GM23338 (cell line): ENCODE results near the gene ZNF747. TPM values are rescaled to one million over a fixed set of nuclear protein-coding genes. Genes with fewer than 3 reads are reported as not detected.

Experiments
- ATAC-seq: fragments of 200-7000 bp; cut with Tn5 transposase; 3 replicates; pipeline ENCODE4 v1.9.1; 2020
- DNase-seq: peaks from one replicate; pipeline ENCODE4 v3.0.0-alpha.2; 2015; ENCODE audit warnings: low spot score
- H2AFZ ChIP-seq: fragments of 200-600 bp; sonication (generic); 2 replicates; pipeline ENCODE4 v1.8.0; 2016; ENCODE audit warnings: antibody characterized with exemption, mild to moderate bottlenecking, moderate library complexity
- H3F3A ChIP-seq: fragments of 200-600 bp; sonication (generic); replicated peaks from 2 replicates; pipeline ENCODE4 v1.8.0; 2017; ENCODE audit warnings: antibody characterized with exemption, mixed run types, low read depth
- H3K27ac ChIP-seq: fragments of 200-600 bp; sonication (generic); 2 replicates; pipeline ENCODE4 v1.6.1; 2016; ENCODE audit warnings: low read depth
- H3K27me3 ChIP-seq: fragments of 200-600 bp; sonication (generic); 2 replicates; pipeline ENCODE4 v1.8.0; 2016; ENCODE audit warnings: mild to moderate bottlenecking, mixed run types, moderate library complexity; ENCODE audit not compliant: insufficient read depth
- H3K36me3 ChIP-seq: fragments of 200-600 bp; sonication (generic); 2 replicates; pipeline ENCODE4 v1.8.0; 2016; ENCODE audit warnings: mild to moderate bottlenecking; ENCODE audit not compliant: insufficient read depth
- H3K4me1 ChIP-seq: fragments of 200-600 bp; sonication (generic); 2 replicates; pipeline ENCODE4 v1.8.0; 2016; ENCODE audit warnings: mild to moderate bottlenecking, moderate library complexity; ENCODE audit not compliant: insufficient read depth
- H3K4me2 ChIP-seq: fragments of 200-600 bp; sonication (generic); 2 replicates; pipeline ENCODE4 v1.7.1; 2017; ENCODE audit warnings: mixed run types
- H3K4me3 ChIP-seq: fragments of 200-600 bp; sonication (generic); 2 replicates; pipeline ENCODE4 v1.6.1; 2016; ENCODE audit warnings: mixed run types
- H3K79me2 ChIP-seq: fragments of 200-600 bp; sonication (generic); replicated peaks from 2 replicates; pipeline ENCODE4 v1.8.0; 2017; ENCODE audit warnings: mild to moderate bottlenecking; ENCODE audit not compliant: insufficient read depth
- H3K9me2 ChIP-seq: fragments of 200-600 bp; sonication (generic); 2 replicates; pipeline ENCODE4 v1.8.0; 2017; ENCODE audit not compliant: insufficient read depth
- H4K20me1 ChIP-seq: fragments of 200-600 bp; sonication (generic); replicated peaks from 2 replicates; pipeline ENCODE4 v1.8.0; 2017; ENCODE audit warnings: mild to moderate bottlenecking; ENCODE audit not compliant: insufficient read depth
- H3K27ac Mint-ChIP-seq: 2 replicates; pipeline ENCODE4 v1.8.0; 2020; ENCODE audit warnings: inconsistent platforms, mild to moderate bottlenecking, moderate library complexity, mixed read lengths
- H3K27me3 Mint-ChIP-seq: 3 replicates; pipeline ENCODE4 v1.8.0; 2022; ENCODE audit warnings: low read depth, mild to moderate bottlenecking, moderate library complexity, mixed read lengths, inconsistent platforms; ENCODE audit not compliant: insufficient read depth, poor library complexity
- H3K36me3 Mint-ChIP-seq: 3 replicates; pipeline ENCODE4 v1.8.0; 2021; ENCODE audit warnings: low read depth, mild to moderate bottlenecking, inconsistent platforms, moderate library complexity, mixed read lengths
- H3K4me1 Mint-ChIP-seq: 3 replicates; pipeline ENCODE4 v1.8.0; 2020; ENCODE audit warnings: mild to moderate bottlenecking, inconsistent platforms, mixed read lengths
- H3K4me3 Mint-ChIP-seq: 3 replicates; pipeline ENCODE4 v1.8.0; 2021; ENCODE audit warnings: moderate library complexity, mild to moderate bottlenecking, inconsistent platforms, mixed read lengths
- H3K9me3 Mint-ChIP-seq: 3 replicates; pipeline ENCODE4 v1.8.0; 2020; ENCODE audit warnings: moderate library complexity, mild to moderate bottlenecking, inconsistent platforms, mixed read lengths
- CREB1 ChIP-seq: fragments of 250-450 bp; sonication (Bioruptor Pico); IDR thresholded peaks from 2 replicates; pipeline ENCODE4 v1.5.0; 2020; ENCODE audit warnings: low read depth, mild to moderate bottlenecking, moderate library complexity
- CTCF ChIP-seq, 2 experiments: fragments of 200-600 bp in 1 of 2; sonication (generic) in 1 of 2; conservative IDR thresholded peaks; 2 replicates each; pipeline versions ENCODE4 v1.5.1 to v1.6.1; 2016 to 2017; ENCODE audit warnings: antibody characterized with exemption in 2 of 2, low read depth in 2 of 2, mild to moderate bottlenecking in 2 of 2, moderate library complexity in 1 of 2
- ETS1 ChIP-seq: IDR thresholded peaks from 2 replicates; pipeline ENCODE4 v1.6.1; 2016; ENCODE audit warnings: antibody characterized with exemption
- EZH2 ChIP-seq: fragments of 200-600 bp; sonication (generic); IDR thresholded peaks from one replicate; pipeline ENCODE4 v1.8.0; 2017; ENCODE audit warnings: antibody characterized with exemption, mild to moderate bottlenecking, low read depth; ENCODE audit not compliant: unreplicated experiment
- EZH2phosphoT487 ChIP-seq: fragments of 200-600 bp; sonication (generic); IDR thresholded peaks from one replicate; pipeline ENCODE4 v1.8.1; 2018; ENCODE audit warnings: antibody characterized with exemption; ENCODE audit not compliant: unreplicated experiment
- REST ChIP-seq: IDR thresholded peaks from one replicate; pipeline ENCODE4 v1.6.1; 2018; ENCODE audit warnings: antibody characterized with exemption; ENCODE audit not compliant: unreplicated experiment
- STAT1 ChIP-seq: IDR thresholded peaks from one replicate; pipeline ENCODE4 v1.6.1; 2016; ENCODE audit warnings: antibody characterized with exemption; ENCODE audit not compliant: unreplicated experiment
- ZNF114 ChIP-seq: fragments of 250-450 bp; sonication (Bioruptor Pico); IDR thresholded peaks from 2 replicates; pipeline ENCODE4 v1.5.0; 2020; ENCODE audit warnings: mild to moderate bottlenecking, moderate library complexity
- ZNF462 ChIP-seq: fragments of 250-450 bp; sonication (Bioruptor Pico); IDR thresholded peaks from 2 replicates; pipeline ENCODE4 v1.5.0; 2020; ENCODE audit warnings: mild to moderate bottlenecking, moderate library complexity
- polyA plus RNA-seq: library from polyadenylated mRNA; unstranded; fragments of >200 nt; fragmentation: Nextera tagmentation; extraction: Ambion mirVana; gene quantifications from 2 replicates; pipeline ENCODE4 v1.2.1, GENCODE V29; 2016
- total RNA-seq: library from RNA; depleted of rRNA; stranded (reverse); fragments of >200 nt; shearing (Covaris generic); gene quantifications from 2 replicates; pipeline ENCODE4 v1.2.3, GENCODE V29; 2014

ZNF747 gene
- total and polyA plus RNA-seq, 2 experiments from 2014 or later, result 4.2 to 12.6 TPM

- no peaks in the 10 kb centered on the region; the same call in 1 of the 2 replicates for H3K36me3 ChIP-seq
- peaks cover 12% of the 10 kb centered on the region for H3K27me3 Mint-ChIP-seq
- no peak overlapping the region for H2AFZ ChIP-seq
- peaks cover 14% of the 10 kb centered on the region for H3K4me1 ChIP-seq
- H3K36me3 Mint-ChIP-seq, result peaks cover 21% of the 10 kb centered on the region
- ATAC-seq (no peak), DNase-seq (no peak)
- H3K27ac Mint-ChIP-seq, result no peak overlapping the region
- H3K27ac ChIP-seq, result no peak overlapping the region
- H3K4me3 Mint-ChIP-seq, result no peak overlapping the region
- TF ChIP-seq EZH2, result no peak
- TF ChIP-seq REST, result no peak
- no peak for TF ChIP-seq CREB1 (CRISPR knock-in tag)
- TF ChIP-seq CTCF (conservative IDR thresholded peaks at IDR 0.05; ENCODE audit: low read depth in 2 of 2), result no peak
- TF ChIP-seq STAT1, result no peak
- no peak for TF ChIP-seq ZNF114
- TF ChIP-seq EZH2phosphoT487, result no peak
- TF ChIP-seq ETS1, result no peak
- TF ChIP-seq ZNF462 (CRISPR knock-in tag), result no peak
- no peaks in the 10 kb centered on the region for H3K27me3 ChIP-seq
- 0 out of 2 replicates have a peak, but pooled peaks cover 3% of the 10 kb centered on the region for H3K9me2 ChIP-seq
- peaks cover 3% of the 10 kb centered on the region; the same call in 1 of the 2 replicates for H3K79me2 ChIP-seq
- 0 out of 2 replicates have a peak, but pooled peaks cover 14% of the 10 kb centered on the region for H3F3A ChIP-seq
- no peak overlapping the region for H3K4me3 ChIP-seq
- no peaks in the 10 kb centered on the region for H4K20me1 ChIP-seq
- H3K9me3 Mint-ChIP-seq, result no peaks in the 10 kb centered on the region; the same call in 2 of the 3 replicates
- no peak overlapping the region for H3K4me2 ChIP-seq
- H3K4me1 Mint-ChIP-seq, result peaks cover 18% of the 10 kb centered on the region
Measured at GRCh38 chr16:30554557-30555314, 20.1 kb upstream of the ZNF747 start.
